ENCODE data around the gene ACVR1.

ACVR1 gene

GRCh38 chr2:157876066-157876785 lies at the start of gene ACVR1:
ACVR1 (minus strand) TSS chr2:157876330; CDS start chr2:157799493, 76,837 bp downstream.
- peak; percentile 90 for DNase-seq

DNA sequence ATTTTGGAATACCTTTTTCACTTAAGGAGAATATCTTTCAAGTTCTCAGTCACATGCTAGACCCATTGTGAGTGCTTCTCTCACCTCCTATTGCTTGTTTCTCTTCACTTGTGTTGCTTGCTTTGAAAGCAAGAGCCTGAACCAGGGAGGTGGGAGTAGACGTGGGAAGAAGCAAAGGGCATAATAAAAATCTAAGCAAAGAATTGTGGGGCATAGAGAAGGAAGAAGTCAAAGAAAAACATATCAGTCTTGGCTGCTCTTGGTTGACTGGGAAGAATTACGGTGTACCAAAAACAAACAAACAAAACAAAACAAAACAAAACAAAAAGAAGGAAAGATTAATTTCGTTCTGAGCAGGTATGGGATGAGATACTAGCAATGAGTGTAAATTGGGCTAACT lies 48.9 kb upstream of the ACVR1 start:
- DNase-seq: no peak

- no peak for DNase-seq
Observed at GRCh38 chr2:157923598-157924217, 47.6 kb upstream of the ACVR1 start.

GRCh38 chr2:157922815-157923214 lies 46.7 kb upstream of the ACVR1 start:
- no peak for DNase-seq

DNA sequence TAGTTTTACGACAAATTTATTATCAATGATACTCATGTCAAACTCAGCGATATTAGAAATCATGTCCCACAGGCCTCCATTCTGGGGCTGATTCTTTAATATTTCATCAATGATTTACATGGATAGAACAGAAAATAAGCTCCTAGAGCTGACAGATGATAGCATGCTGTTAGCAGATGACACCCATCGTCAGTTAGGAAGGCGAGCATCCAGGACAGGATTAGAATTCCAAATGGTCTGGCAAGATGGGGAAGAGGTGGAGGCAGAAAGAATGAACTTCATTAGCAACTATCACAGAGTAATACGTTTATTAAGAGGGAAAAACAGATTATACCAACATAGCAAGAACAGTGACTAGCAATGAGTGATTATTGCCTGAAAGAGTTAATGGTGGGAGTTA lies 46.2 kb upstream of the ACVR1 start:
- no peak for DNase-seq

DNA sequence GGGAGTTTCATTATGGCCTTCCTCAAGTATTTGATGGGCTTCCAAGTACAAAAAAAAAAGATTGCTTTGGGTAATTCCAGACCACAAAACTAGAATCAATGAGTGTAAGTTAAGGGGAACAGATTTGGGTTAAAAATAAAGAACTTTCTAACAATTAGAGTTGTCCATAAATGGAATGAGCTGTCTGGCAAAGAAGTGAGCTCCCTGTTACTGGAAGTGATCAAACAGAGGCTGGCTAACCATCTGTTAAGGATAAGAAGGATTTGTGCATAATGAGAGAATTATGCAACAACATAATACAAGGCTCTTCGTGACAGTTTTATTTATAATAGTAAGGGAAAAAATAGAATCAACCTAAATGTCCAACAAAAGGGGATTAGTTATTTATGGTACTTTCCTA lies 44.6 kb upstream of the ACVR1 start:
- no peak for DNase-seq

DNA sequence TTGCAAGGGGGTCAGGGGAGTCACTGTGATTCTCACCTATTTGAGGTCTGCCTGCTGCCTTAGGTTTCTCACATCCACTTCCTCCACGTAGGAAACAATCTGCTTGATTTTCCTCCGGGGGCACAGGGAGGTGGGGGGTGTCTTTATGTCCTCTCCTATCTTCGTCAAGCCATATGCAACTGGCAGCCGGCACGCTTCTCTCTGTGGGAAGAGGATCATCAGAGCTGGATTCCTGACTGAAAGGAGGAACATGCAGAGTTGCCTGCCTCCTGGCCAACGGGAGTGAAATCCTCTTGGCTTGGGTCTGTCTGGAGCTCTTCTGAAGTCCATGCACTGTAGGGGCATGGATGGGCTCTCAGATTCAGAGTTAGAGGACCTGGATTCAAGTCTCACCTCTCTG lies 43.1 kb upstream of the ACVR1 start:
- no peak for DNase-seq

GRCh38 chr2:157918319-157918718 lies 42.2 kb upstream of the ACVR1 start:
- DNase-seq: no peak

GRCh38 chr2:157911750-157912149 lies 35.6 kb upstream of the ACVR1 start:
- no peak for DNase-seq

- DNase-seq: no peak
Observed at GRCh38 chr2:157911246-157911645, 35.1 kb upstream of the ACVR1 start.

DNA sequence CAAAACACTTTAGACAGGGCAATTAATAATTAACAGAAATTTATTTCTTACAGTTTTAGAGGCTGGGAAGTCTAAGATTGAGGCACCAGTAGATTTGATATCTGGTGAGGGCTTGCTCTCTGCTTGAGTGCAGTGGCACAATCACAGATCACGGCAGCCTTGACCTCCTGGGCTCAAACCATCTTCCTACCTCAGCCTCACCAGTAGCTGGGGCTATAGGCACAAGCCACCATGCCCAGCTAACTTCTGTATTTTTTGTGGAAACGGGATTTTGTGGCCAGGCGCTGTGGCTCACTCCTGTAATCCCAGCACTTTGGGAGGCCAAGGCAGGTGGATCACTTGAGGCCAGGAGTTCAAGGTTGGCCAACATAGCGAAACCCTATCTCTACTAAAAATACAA lies 29.0 kb upstream of the ACVR1 start:
- DNase-seq: no peak

DNA sequence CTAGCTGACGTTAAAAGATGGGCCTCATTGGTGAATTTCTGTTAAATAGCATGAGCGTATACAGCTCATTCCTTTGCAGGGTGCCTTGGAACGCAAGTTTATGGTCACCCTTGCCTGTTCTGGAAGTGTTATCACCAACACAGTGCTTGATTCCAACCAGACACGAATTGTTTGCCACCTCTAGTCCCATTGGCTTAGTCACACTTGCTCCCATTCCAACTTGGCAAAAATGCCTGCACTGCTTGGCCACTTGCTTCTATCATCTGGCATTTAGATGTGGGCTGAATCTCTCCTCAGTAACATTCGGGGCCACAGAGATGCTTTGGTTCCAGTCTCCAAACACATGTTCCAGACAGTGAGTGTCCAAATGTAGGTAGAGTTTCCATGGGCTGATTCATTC lies 27.5 kb upstream of the ACVR1 start:
- DNase-seq: no peak

GRCh38 chr2:157903151-157903550 lies 27.0 kb upstream of the ACVR1 start:
- DNase-seq: no peak

GRCh38 chr2:157902692-157903091 lies 26.6 kb upstream of the ACVR1 start:
- no peak for DNase-seq

DNA sequence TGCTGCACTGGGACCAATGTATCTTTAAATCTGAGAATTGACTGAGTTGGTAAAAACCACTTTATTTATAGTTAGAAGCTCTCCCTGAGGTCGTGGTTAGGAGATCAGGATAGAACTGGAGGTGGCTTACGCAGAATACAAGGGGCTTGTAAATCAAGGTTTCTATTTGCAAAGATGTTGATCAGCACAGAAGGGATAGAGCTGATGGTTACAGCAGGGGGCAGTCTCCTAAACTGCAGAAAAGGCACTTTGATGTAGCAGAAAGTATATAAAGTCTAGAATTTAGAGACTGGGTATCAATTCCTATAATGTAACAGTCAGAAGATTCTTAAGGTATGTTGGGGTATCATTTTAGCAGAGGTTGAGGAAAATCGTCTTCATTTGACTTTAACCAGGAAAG lies 25.2 kb upstream of the ACVR1 start:
- peak; percentile 35 for DNase-seq

GRCh38 chr2:157900684-157901083 lies 24.6 kb upstream of the ACVR1 start:
- DNase-seq: peak; percentile 13

- peak; percentile 36 for DNase-seq
Observed at GRCh38 chr2:157900203-157900602, 24.1 kb upstream of the ACVR1 start.

GRCh38 chr2:157899125-157899839 lies 23.2 kb upstream of the ACVR1 start:
- DNase-seq: peak; percentile 66

DNA sequence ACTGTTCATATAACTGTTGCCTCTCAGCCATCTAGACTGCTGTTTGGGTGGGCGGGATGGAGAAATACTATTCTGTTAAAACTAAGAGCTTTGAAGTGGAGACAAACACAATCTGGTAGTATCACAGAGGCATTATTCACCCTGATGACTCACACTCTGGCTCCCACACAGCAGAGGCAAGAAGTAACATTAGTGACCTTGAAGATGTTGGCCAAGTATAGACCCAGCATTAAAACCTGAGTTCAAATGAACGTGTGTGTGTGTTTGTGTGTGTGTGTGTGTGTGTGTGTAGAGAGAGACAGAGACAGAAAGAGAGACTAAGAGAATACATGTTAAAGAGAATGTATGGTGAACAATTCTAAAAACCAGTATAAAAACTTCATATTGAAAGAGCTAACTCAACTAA lies 22.5 kb upstream of the ACVR1 start:
- peak; percentile 91 for DNase-seq

DNA sequence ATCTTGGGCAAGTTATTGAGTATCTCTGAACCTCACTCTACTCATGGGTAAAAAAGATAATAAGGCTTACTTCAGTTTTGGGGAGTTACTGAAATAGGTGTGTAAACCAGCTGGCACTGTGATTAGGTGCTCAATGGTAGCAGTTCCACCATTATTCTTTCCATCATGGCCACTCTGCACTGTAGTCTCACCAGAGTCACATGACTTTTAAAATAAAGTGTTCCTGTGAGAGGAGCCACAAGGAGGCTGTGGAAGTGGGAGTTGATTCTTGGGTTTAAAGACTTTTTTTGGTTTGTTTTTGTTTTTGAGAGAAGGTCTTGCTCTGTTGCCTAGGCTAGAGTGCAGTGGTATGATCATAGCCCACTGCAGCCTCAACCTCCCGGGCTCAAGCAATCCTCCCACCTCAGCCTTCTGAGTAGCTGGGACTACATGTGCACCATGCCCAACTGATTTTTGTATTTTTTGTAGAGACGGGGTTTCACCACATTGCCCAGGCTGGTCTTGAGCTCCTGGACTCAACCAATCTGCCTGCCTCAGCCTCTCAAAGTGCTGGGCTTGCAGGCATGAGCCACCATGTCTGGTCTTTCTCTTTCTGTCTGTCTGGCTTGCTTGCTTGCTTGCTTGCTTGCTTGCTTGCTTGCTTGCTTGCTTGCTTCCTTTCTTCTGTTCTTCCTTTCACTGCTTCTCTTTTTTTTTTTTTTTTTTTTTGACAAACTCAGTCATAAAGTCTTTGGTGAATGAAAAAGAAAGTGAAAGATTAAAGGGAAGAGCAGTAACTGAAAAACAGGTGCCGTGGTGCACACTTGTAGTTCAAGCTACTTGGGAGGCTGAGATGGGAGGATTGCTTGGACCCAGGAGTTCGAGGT lies 21.2 kb upstream of the ACVR1 start:
- DNase-seq: peak; percentile 70

- DNase-seq: peak; percentile 62
Observed at GRCh38 chr2:157895531-157895930, 19.4 kb upstream of the ACVR1 start.

- DNase-seq: no peak
Observed at GRCh38 chr2:157894694-157895435, 18.7 kb upstream of the ACVR1 start.
